Stomach (tissue), 9 donors: ENCODE measurements around the gene HEPACAM. TPM values are rescaled to one million over a fixed set of nuclear protein-coding genes. Genes with fewer than 3 reads are reported as not detected.

Experiments used
- DNase-seq, 2 donors: peaks; one replicate each; pipeline versions ENCODE4 v3.0.0 to v3.0.0-alpha.2; 2013 to 2019
- H3K27ac ChIP-seq, 5 donors: fragments of 200-600 bp in 4 of 5; sonication (generic) in 4 of 5; one replicate each; pipeline ENCODE4 v1.5.1; 2013 to 2019; ENCODE audit warnings: mild to moderate bottlenecking in 1 of 5, moderate library complexity in 1 of 5
- H3K27me3 ChIP-seq, 3 donors: fragments of 200-600 bp; sonication (generic); one replicate each; pipeline ENCODE4 v1.5.1; 2017 to 2019; ENCODE audit warnings: mixed run types in 1 of 3
- H3K36me3 ChIP-seq, 4 donors: fragments of 200-600 bp; sonication (generic); 1 replicate in 3 of 4; 2 replicates in 1 of 4; pipeline ENCODE4 v1.5.1; 2016 to 2019
- H3K4me1 ChIP-seq, 4 donors: fragments of 200-600 bp; sonication (generic); one replicate each; pipeline ENCODE4 v1.5.1; 2016 to 2019
- H3K4me3 ChIP-seq, 4 donors: fragments of 200-600 bp; sonication (generic) in 3 of 4; one replicate each; pipeline ENCODE4 v1.5.1; 2016 to 2019; ENCODE audit warnings: mild to moderate bottlenecking in 1 of 4
- H3K9me3 ChIP-seq, 4 donors: fragments of 200-600 bp; sonication (generic); one replicate each; pipeline ENCODE4 v1.5.1; 2016 to 2019
- CTCF ChIP-seq, 7 experiments: fragments of 450-650 bp in 4 of 7; fragments of 200-600 bp in 3 of 7; sonication (generic) in 3 of 7; IDR thresholded peaks; one replicate each; pipeline ENCODE4 v1.5.1; 2016 to 2019; ENCODE audit warnings: antibody characterized with exemption in 7 of 7, control low read depth in 2 of 7, mild to moderate bottlenecking in 1 of 7
- EP300 ChIP-seq: sonication (generic); formaldehyde crosslinking; IDR thresholded peaks from one replicate; pipeline ENCODE4 v1.6.1; 2017; ENCODE audit warnings: antibody characterized with exemption
- POLR2A ChIP-seq, 4 donors: fragments of 450-650 bp; IDR thresholded peaks; one replicate each; pipeline ENCODE4 v1.6.1; 2016; ENCODE audit warnings: antibody characterized with exemption in 4 of 4, control low read depth in 2 of 4, mild to moderate bottlenecking in 1 of 4, moderate library complexity in 1 of 4
- POLR2AphosphoS5 ChIP-seq, 3 donors: sonication (generic); formaldehyde crosslinking; IDR thresholded peaks; one replicate each; pipeline ENCODE4 v1.6.1; 2016; ENCODE audit warnings: antibody characterized with exemption in 3 of 3
- WGBS, 5 donors: extraction: QIAGEN DNeasy Blood & Tissue Kit in 3 of 5; methylation state at CpG; one replicate each; pipeline versions ENCODE4 v1.1.5 to v1.1.7; 2013 to 2018; 5-methylcytosine and 5-hydroxymethylcytosine counted together
- intact Hi-C: fragments of 100-400 bp; cut with DNase I; formaldehyde crosslinking; loops from one replicate; pipeline ENCODE4 v1.15.1; 2023; ENCODE audit warnings: low total_unique reads
- polyA plus RNA-seq, 3 donors: library from polyadenylated mRNA; stranded (reverse); fragments of 200-250 nt; gene quantifications; one replicate each; pipeline ENCODE4 v1.2.3, GENCODE V29; 2013
- total RNA-seq, 5 donors: library from RNA; depleted of rRNA; stranded (reverse); fragments of >200 nt; gene quantifications; one replicate each; pipeline versions ENCODE4 v1.1.0 to v1.2.3, GENCODE V29; 2014 to 2016
- donor health status: healthy with polysubstance abuse.
- donor health status: Bipolar disorder and iron deficiency.
- donor health status: healthy.

Gene HEPACAM
- total and polyA plus RNA-seq, 8 donors, result 0.10 TPM; not detected in 7

- Histone ChIP-seq H3K36me3 (no peaks in the 10 kb centered on the region), H3K4me3 (no peak overlapping the region), H3K27ac (no peak overlapping the region), H3K9me3 (no peaks in the 10 kb centered on the region), H3K4me1 (peaks cover 0 to 9% (median 2%) of the 10 kb centered on the region in 4 donors), H3K27me3 (peaks cover 0 to 3% (median 2%) of the 10 kb centered on the region in 3 donors)
- intact Hi-C loops, result no loop called here
- 93 to 100% (median 96%) methylated on average over 1 of the region's 1 CpG for WGBS, 5 donors
- DNase-seq, result no peak
- no peak for TF ChIP-seq CTCF (IDR thresholded peaks at IDR 0.05)
- TF ChIP-seq POLR2AphosphoS5 (IDR thresholded peaks at IDR 0.05), result no peak
- no peak for TF ChIP-seq EP300
- TF ChIP-seq POLR2A (IDR thresholded peaks at IDR 0.05), result no peak
Observed at GRCh38 chr11:124902616-124903015, 33.2 kb downstream of the HEPACAM start.

GRCh38 chr11:124900464-124900863 is 35.4 kb downstream of the HEPACAM start:
- H3K27ac ChIP-seq, result peak overlapping the region; percentile 8 to 77 (median 64)
- peak in 1 of 2 donors; percentile 49 for DNase-seq
- 61 to 79% (median 73%) methylated on average over 2 to 5 of the region's 5 CpGs for WGBS, 5 donors

GRCh38 chr11:124899383-124900145 is 36.3 kb downstream of the HEPACAM start:
- Histone ChIP-seq H3K9me3 (no peaks in the 10 kb centered on the region), H3K27me3 (peaks cover 0 to 4% (median 0%) of the 10 kb centered on the region in 3 donors), H3K4me3 (no peak overlapping the region), H3K36me3 (no peaks in the 10 kb centered on the region), H3K27ac (peak overlapping the region in 4 of 5 donors; percentile 46 to 77 (median 66)), H3K4me1 (peaks cover 0 to 9% (median 2%) of the 10 kb centered on the region in 4 donors)
- intact Hi-C loops, result no loop called here
- peak in 1 of 2 donors; percentile 2 for DNase-seq
- WGBS, 5 donors, result 46 to 62% (median 53%) methylated on average over 6 of the region's 6 CpGs
- TF ChIP-seq EP300, result no peak

More at GRCh38 chr11:124900464-124900863, 35.4 kb downstream of the HEPACAM start:
- Histone ChIP-seq H3K36me3 (no peaks in the 10 kb centered on the region), H3K27me3 (peaks cover 0 to 4% (median 0%) of the 10 kb centered on the region in 3 donors), H3K4me3 (no peak overlapping the region), H3K9me3 (no peaks in the 10 kb centered on the region), H3K4me1 (peaks cover 0 to 9% (median 2%) of the 10 kb centered on the region in 4 donors)
- intact Hi-C loops, result no loop called here
- TF ChIP-seq POLR2AphosphoS5 (IDR thresholded peaks at IDR 0.05) (peak in 2 of 3 donors; percentile 29 to 42), CTCF (IDR thresholded peaks at IDR 0.05) (no peak)

GRCh38 chr11:124898711-124899110 is 37.1 kb downstream of the HEPACAM start:
- 45 to 60% (median 50%) methylated on average over 5 of the region's 5 CpGs for WGBS, 5 donors
- TF ChIP-seq CTCF (IDR thresholded peaks at IDR 0.05), result no peak
- peak in 1 of 3 donors; percentile 10 for TF ChIP-seq POLR2AphosphoS5 (IDR thresholded peaks at IDR 0.05)
- intact Hi-C loops, result no loop called here
- no peaks in the 10 kb centered on the region for H3K36me3 ChIP-seq
- H3K27me3 ChIP-seq, result peaks cover 0 to 4% (median 0%) of the 10 kb centered on the region in 3 donors
- no peaks in the 10 kb centered on the region for H3K9me3 ChIP-seq
- H3K27ac ChIP-seq, result peak overlapping the region in 4 of 5 donors; percentile 46 to 77 (median 66)
- no peak overlapping the region for H3K4me3 ChIP-seq
- H3K4me1 ChIP-seq, result peaks cover 0 to 9% (median 2%) of the 10 kb centered on the region in 4 donors
- DNase-seq, result peak in 1 of 2 donors; percentile 72

- TF ChIP-seq POLR2A (IDR thresholded peaks at IDR 0.05) (no peak), POLR2AphosphoS5 (IDR thresholded peaks at IDR 0.05) (no peak), EP300 (no peak), CTCF (IDR thresholded peaks at IDR 0.05) (no peak)
- intact Hi-C loops, result no loop called here
Observed at GRCh38 chr11:124898263-124898680, 37.6 kb downstream of the HEPACAM start.

More at GRCh38 chr11:124898263-124898680, 37.6 kb downstream of the HEPACAM start:
- 50 to 66% (median 58%) methylated on average over 3 of the region's 3 CpGs for WGBS, 5 donors
- Histone ChIP-seq H3K27me3 (peaks cover 0 to 4% (median 0%) of the 10 kb centered on the region in 3 donors), H3K36me3 (no peaks in the 10 kb centered on the region), H3K4me3 (no peak overlapping the region), H3K27ac (peak overlapping the region; percentile 42 to 77 (median 64)), H3K9me3 (no peaks in the 10 kb centered on the region), H3K4me1 (peaks cover 0 to 9% (median 2%) of the 10 kb centered on the region in 4 donors)
- no peak for DNase-seq
